HL-60 (cell line): Measurements from ENCODE around the gene SAG.
"Not testable (repeated sequence)": the region's sequence is repeated elsewhere in the genome, so short reads cannot be mapped to it uniquely, and the experiment has no call there.

Experiments used
- DNase-seq, 2 experiments: peaks; one replicate each; pipeline ENCODE4 v3.0.0-alpha.2; 2010 to 2020; ENCODE audit warnings: low read depth in 1 of 2, low spot score in 1 of 2
- H3K27ac ChIP-seq: fragments of 250-450 bp; sonication (Bioruptor Pico); replicated peaks from 2 replicates; pipeline ENCODE4 v1.5.1; 2020; ENCODE audit warnings: mild to moderate bottlenecking, moderate library complexity
- H3K27me3 ChIP-seq: fragments of 250-450 bp; sonication (Bioruptor Pico); 2 replicates; pipeline ENCODE4 v1.5.1; 2021; ENCODE audit warnings: mild to moderate bottlenecking, moderate library complexity; ENCODE audit not compliant: insufficient read depth, poor library complexity, severe bottlenecking
- H3K4me3 ChIP-seq: replicated peaks from 2 replicates; pipeline ENCODE4 v1.5.1; 2011; ENCODE audit warnings: mild to moderate bottlenecking, control low read depth, low read length; ENCODE audit not compliant: insufficient read depth
- GABPA ChIP-seq: IDR thresholded peaks from 2 replicates; pipeline ENCODE4 v1.6.1; 2012; ENCODE audit warnings: low read depth
- POLR2AphosphoS5 ChIP-seq: IDR thresholded peaks from 2 replicates; pipeline ENCODE4 v1.6.1; 2012; ENCODE audit warnings: low read depth
- SPI1 ChIP-seq: IDR thresholded peaks from 2 replicates; pipeline ENCODE4 v1.6.1; 2012; ENCODE audit warnings: low read depth, mild to moderate bottlenecking, borderline replicate concordance
- TF ChIP-seq, protein P1 (sequence below): IDR thresholded peaks from one replicate; pipeline ENCODE4 v1.5.1; 2011; ENCODE audit warnings: low read length, control low read depth, inconsistent platforms; ENCODE audit not compliant: insufficient read depth
- TF ChIP-seq, protein P2 (sequence below): IDR thresholded peaks from 2 replicates; pipeline ENCODE4 v1.6.1; 2012; ENCODE audit warnings: low read depth; ENCODE audit not compliant: insufficient replicate concordance

Gene SAG

DNA sequence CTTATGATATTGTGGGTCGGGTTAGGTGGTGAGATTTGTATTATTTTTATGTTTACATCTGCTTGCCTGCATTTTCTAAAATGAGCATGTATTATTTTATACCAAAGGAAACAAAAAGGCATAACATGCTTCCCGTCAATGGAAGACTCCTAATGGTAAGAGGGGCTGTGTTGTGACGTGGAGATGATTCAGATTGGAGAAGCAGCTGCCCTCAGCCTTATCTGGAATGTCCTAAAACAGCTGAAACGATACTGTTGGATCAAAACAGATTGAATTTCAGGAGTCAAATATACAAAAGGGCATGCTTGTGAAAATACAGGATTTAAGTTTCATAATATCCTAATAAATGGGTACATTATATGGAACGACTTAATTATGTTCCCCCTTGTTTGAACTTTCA, 65.7 kb downstream of the SAG start:
- Histone ChIP-seq H3K27ac (no peak overlapping the region), H3K4me3 (no peak overlapping the region), H3K27me3 (no peaks in the 10 kb centered on the region)
- DNase-seq = no peak
- TF ChIP-seq, protein P1, sequence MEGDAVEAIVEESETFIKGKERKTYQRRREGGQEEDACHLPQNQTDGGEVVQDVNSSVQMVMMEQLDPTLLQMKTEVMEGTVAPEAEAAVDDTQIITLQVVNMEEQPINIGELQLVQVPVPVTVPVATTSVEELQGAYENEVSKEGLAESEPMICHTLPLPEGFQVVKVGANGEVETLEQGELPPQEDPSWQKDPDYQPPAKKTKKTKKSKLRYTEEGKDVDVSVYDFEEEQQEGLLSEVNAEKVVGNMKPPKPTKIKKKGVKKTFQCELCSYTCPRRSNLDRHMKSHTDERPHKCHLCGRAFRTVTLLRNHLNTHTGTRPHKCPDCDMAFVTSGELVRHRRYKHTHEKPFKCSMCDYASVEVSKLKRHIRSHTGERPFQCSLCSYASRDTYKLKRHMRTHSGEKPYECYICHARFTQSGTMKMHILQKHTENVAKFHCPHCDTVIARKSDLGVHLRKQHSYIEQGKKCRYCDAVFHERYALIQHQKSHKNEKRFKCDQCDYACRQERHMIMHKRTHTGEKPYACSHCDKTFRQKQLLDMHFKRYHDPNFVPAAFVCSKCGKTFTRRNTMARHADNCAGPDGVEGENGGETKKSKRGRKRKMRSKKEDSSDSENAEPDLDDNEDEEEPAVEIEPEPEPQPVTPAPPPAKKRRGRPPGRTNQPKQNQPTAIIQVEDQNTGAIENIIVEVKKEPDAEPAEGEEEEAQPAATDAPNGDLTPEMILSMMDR = no peak
- TF ChIP-seq, protein P2, sequence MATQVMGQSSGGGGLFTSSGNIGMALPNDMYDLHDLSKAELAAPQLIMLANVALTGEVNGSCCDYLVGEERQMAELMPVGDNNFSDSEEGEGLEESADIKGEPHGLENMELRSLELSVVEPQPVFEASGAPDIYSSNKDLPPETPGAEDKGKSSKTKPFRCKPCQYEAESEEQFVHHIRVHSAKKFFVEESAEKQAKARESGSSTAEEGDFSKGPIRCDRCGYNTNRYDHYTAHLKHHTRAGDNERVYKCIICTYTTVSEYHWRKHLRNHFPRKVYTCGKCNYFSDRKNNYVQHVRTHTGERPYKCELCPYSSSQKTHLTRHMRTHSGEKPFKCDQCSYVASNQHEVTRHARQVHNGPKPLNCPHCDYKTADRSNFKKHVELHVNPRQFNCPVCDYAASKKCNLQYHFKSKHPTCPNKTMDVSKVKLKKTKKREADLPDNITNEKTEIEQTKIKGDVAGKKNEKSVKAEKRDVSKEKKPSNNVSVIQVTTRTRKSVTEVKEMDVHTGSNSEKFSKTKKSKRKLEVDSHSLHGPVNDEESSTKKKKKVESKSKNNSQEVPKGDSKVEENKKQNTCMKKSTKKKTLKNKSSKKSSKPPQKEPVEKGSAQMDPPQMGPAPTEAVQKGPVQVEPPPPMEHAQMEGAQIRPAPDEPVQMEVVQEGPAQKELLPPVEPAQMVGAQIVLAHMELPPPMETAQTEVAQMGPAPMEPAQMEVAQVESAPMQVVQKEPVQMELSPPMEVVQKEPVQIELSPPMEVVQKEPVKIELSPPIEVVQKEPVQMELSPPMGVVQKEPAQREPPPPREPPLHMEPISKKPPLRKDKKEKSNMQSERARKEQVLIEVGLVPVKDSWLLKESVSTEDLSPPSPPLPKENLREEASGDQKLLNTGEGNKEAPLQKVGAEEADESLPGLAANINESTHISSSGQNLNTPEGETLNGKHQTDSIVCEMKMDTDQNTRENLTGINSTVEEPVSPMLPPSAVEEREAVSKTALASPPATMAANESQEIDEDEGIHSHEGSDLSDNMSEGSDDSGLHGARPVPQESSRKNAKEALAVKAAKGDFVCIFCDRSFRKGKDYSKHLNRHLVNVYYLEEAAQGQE = no peak
- TF ChIP-seq POLR2AphosphoS5 = no peak
- TF ChIP-seq GABPA = no peak
- no peak for TF ChIP-seq SPI1

DNA sequence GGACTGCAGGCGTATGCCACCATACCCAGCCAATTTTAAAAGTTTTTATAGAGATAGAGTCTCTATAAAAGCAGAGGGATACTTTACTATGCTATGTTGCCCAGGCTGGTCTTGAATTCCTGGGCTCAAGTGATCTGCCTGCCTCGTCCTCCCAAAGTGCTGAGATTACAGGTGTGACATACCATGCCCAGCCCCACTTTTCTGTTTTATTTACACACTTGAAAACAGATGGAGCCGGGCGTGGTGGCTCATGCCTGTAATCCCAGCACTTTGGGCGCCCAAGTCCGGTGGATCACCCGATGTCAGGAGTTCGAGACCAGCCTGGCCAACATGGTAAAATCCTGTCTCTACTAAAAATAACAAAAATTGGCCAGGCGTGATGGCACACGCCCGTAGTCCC, 67.2 kb downstream of the SAG start:
- not testable (repeated sequence) for DNase-seq, H3K4me3 ChIP-seq, H3K27ac ChIP-seq, H3K27me3 ChIP-seq

DNA sequence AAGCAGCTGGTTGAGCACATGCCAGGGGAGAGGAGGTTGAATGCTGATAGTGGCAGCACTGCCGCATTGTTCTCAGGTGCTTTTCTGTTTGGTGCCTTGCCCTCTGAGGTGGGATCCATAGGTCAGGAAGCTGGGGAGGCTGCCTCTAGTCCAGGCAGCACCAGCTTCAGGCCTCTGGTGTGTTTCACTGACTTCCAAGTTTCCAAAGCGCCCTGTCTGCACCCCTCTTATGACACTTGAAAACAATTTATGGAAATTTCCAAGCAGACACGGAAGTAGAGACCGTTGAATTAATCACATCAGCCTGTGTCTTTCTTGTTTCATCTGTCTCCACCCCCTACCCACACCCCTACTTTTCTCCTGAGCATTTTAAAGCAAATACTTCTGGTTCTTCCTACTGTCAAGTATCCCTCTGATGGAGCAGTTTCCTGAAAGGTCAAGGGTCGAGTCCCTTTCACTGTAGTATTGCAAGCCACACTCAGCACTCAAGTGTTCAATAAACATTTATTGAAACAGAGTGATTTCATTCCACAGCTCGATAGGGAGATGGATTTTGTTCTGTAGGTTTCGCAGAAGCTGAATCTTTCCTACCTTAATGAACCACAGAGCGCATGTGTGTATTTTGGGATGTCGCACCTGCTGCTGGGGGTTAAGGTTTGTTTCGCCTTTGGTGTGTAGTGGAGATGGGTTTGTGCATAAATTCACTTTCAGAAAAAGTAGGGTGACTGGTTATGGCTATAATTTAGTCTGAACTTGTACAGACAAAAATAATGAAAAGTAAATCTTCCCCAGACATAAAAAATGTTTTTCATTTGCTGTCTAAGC, 68.1 kb downstream of the SAG start:
- TF ChIP-seq, protein P1 = no peak
- TF ChIP-seq GABPA (no peak), POLR2AphosphoS5 (no peak), SPI1 (no peak)
- TF ChIP-seq, protein P2 = no peak
- Histone ChIP-seq H3K27me3 (no peaks in the 10 kb centered on the region), H3K4me3 (no peak overlapping the region), H3K27ac (no peak overlapping the region)
- DNase-seq = no peak

DNA sequence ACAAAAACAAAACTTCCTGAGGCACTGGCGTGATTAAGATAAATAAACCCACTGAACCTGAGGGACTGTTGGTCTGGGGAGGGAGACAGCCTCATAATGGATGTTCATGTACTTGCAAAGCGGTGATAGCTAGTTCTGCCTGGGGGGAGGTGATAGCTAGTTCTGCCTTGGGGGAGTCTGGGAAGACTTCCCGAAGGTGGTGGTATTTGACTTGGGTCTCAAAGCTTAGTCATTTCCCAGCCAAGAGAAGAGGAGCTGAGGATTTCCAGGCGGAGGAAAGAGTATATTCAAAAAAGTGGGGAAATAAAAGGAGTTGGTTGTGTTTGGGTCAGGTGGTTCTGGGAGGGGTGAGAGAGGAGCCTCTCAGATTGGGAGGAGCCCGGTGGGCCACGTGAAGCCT, 71.4 kb downstream of the SAG start:
- no peak overlapping the region for H3K27ac ChIP-seq
- no peak for TF ChIP-seq SPI1
- TF ChIP-seq GABPA = no peak
- TF ChIP-seq, protein P1 = no peak
- TF ChIP-seq POLR2AphosphoS5 = no peak
- TF ChIP-seq, protein P2 = no peak
- no peaks in the 10 kb centered on the region for H3K27me3 ChIP-seq
- no peak for DNase-seq
- H3K4me3 ChIP-seq = no peak overlapping the region
